Prostate gland (tissue), 2 donors: ENCODE measurements around the gene CCDC91. TPM values are rescaled to one million over a fixed set of nuclear protein-coding genes. Genes with fewer than 3 reads are reported as not detected.

ENCODE experiments used
- DNase-seq: peaks from one replicate; pipeline ENCODE4 v3.0.0-alpha.2; 2019; ENCODE audit warnings: low spot score
- H3K27ac ChIP-seq, 2 donors: fragments of 200-600 bp; sonication (generic); 2 replicates each; pipeline ENCODE4 v1.5.1; 2017 to 2019
- H3K27me3 ChIP-seq: fragments of 200-600 bp; sonication (generic); replicated peaks from 2 replicates; pipeline ENCODE4 v1.5.1; 2019; ENCODE audit not compliant: insufficient read depth
- H3K36me3 ChIP-seq, 2 donors: fragments of 200-600 bp; sonication (generic); 1 replicate in 1 of 2; 2 replicates in 1 of 2; pipeline versions ENCODE4 v1.5.1 to v1.8.1; 2017 to 2019
- H3K4me1 ChIP-seq: fragments of 200-600 bp; sonication (generic); replicated peaks from 2 replicates; pipeline ENCODE4 v1.5.1; 2019
- H3K4me3 ChIP-seq, 2 donors: fragments of 200-600 bp; sonication (generic); 2 replicates each; pipeline ENCODE4 v1.5.1; 2017 to 2019
- H3K9me3 ChIP-seq: fragments of 200-600 bp; sonication (generic); 2 replicates; pipeline ENCODE4 v1.5.1; 2017
- CTCF ChIP-seq, 4 experiments: fragments of 200-600 bp in 2 of 4; fragments of 450-650 bp in 2 of 4; sonication (generic) in 2 of 4; IDR thresholded peaks; 1 replicate in 3 of 4; 2 replicates in 1 of 4; pipeline ENCODE4 v1.5.1; 2016 to 2019; ENCODE audit warnings: antibody characterized with exemption in 4 of 4, mild to moderate bottlenecking in 2 of 4, moderate library complexity in 2 of 4
- POLR2A ChIP-seq: fragments of 450-650 bp; IDR thresholded peaks from one replicate; pipeline ENCODE4 v1.6.1; 2016; ENCODE audit warnings: antibody characterized with exemption, mild to moderate bottlenecking
- POLR2AphosphoS5 ChIP-seq: sonication (generic); formaldehyde crosslinking; IDR thresholded peaks from one replicate; pipeline ENCODE4 v1.6.1; 2017; ENCODE audit warnings: antibody characterized with exemption
- WGBS: methylation state at CpG from one replicate; pipeline ENCODE4 v1.1.5; 2018; 5-methylcytosine and 5-hydroxymethylcytosine counted together
- intact Hi-C: fragments of 100-400 bp; cut with DNase I; formaldehyde crosslinking; loops from one replicate; pipeline ENCODE4 v1.14.2; 2022
- total RNA-seq, 2 donors: library from RNA; depleted of rRNA; stranded (reverse); fragments of >200 nt; gene quantifications; one replicate each; pipeline ENCODE4 v1.1.0, GENCODE V29; 2016

Gene CCDC91
- total RNA-seq, 2 donors from 2014 or later: 25.3 to 42.4 TPM

- Histone ChIP-seq H3K27me3 (no peaks in the 10 kb centered on the region), H3K4me3 (no peak overlapping the region), H3K27ac (no peak overlapping the region), H3K36me3 (no peaks in the 10 kb centered on the region), H3K4me1 (no peaks in the 10 kb centered on the region), H3K9me3 (no peaks in the 10 kb centered on the region)
- intact Hi-C loops: no loop called here
- no peak for TF ChIP-seq POLR2AphosphoS5
- no peak for DNase-seq
- 95% methylated on average over 5 of the region's 5 CpGs for WGBS
Measured at GRCh38 chr12:28161697-28162096, 28.6 kb upstream of the CCDC91 start.

- Histone ChIP-seq H3K27ac (no peak overlapping the region), H3K27me3 (no peaks in the 10 kb centered on the region), H3K4me3 (no peak overlapping the region), H3K36me3 (no peaks in the 10 kb centered on the region), H3K9me3 (no peaks in the 10 kb centered on the region), H3K4me1 (no peaks in the 10 kb centered on the region)
- intact Hi-C loops: no loop called here
- WGBS: 82% methylated on average over 1 of the region's 1 CpG
- TF ChIP-seq POLR2AphosphoS5: no peak
- no peak for TF ChIP-seq CTCF (IDR thresholded peaks at IDR 0.05)
- TF ChIP-seq POLR2A: no peak
- DNase-seq: no peak
Measured at GRCh38 chr12:28162697-28163096, 27.6 kb upstream of the CCDC91 start.

DNA sequence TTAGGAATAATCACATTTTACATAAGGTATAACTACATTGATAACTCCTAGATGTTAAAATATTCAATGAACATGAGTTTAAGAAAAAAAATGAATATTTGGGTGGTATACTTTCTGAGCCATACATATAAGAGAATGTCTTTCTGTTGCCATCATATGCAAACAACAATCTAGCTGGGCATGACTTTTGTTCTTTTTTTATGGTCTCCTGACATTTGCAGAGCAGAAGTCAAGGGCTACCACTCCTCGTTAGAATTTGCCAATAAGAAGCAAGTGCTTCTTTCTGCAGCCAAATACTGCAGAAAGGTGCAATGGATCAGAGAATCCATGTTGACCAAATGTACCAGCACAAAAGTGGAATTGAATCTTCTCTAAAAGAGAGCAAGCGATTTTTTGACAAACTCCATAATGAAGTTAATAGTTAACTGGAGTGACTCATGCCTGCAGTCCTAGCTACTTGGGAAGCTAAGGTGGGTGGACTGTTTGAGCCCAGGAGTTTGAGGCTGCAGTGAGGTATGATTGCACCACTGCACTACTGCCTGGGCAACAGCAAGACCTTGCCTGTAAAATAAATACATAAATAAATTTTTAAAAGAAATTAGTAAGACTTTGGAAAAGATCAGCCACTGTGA, 25.5 kb upstream of the CCDC91 start:
- Histone ChIP-seq H3K36me3 (no peaks in the 10 kb centered on the region), H3K27ac (no peak overlapping the region), H3K27me3 (no peaks in the 10 kb centered on the region), H3K4me3 (no peak overlapping the region), H3K9me3 (no peaks in the 10 kb centered on the region), H3K4me1 (no peaks in the 10 kb centered on the region)
- TF ChIP-seq CTCF (IDR thresholded peaks at IDR 0.05) (no peak), POLR2A (no peak), POLR2AphosphoS5 (no peak)
- intact Hi-C loops: no loop called here
- no peak for DNase-seq
- WGBS: 69% methylated on average over 2 of the region's 2 CpGs

DNA sequence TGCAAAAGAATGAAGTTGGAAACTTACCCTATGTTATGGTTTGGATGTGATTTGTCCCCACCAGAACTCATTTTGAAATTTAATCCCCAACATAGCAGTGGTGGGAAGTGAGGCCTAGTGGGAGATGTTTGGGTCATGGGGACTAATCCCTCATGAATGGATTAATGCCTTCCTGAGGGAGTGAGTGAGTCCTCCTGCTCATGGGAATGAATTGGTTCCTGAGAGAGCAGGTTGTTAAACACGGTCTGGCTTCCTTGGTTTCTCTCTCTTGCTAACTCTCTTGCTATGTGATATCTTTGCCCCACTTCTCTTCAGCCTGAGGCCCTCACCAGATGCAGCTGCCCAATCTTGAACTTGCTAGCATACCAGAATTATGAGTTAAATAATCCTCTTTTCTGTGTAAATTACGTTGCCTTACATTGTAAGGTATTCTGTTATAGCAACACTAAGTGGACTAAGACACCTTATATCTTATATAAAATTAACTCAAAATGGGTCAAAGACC, 22.2 kb upstream of the CCDC91 start:
- WGBS: 92% methylated on average over 2 of the region's 2 CpGs
- TF ChIP-seq POLR2A: no peak
- no peak for TF ChIP-seq CTCF (IDR thresholded peaks at IDR 0.05)
- TF ChIP-seq POLR2AphosphoS5: no peak
- intact Hi-C loops: no loop called here
- Histone ChIP-seq H3K27ac (no peak overlapping the region), H3K9me3 (no peaks in the 10 kb centered on the region), H3K4me1 (no peaks in the 10 kb centered on the region), H3K4me3 (no peak overlapping the region), H3K27me3 (no peaks in the 10 kb centered on the region), H3K36me3 (no peaks in the 10 kb centered on the region)
- no peak for DNase-seq

- intact Hi-C loops: loop anchor here (10.0 kb wide), 2 partner anchors 197 to 447 kb away; partner anchors contain the start of gene PTHLH
- no peaks in the 10 kb centered on the region for H3K9me3 ChIP-seq
- H3K4me3 ChIP-seq: no peak overlapping the region
- H3K27me3 ChIP-seq: no peaks in the 10 kb centered on the region
- no peak overlapping the region for H3K27ac ChIP-seq
- 96% methylated on average over 3 of the region's 3 CpGs for WGBS
- TF ChIP-seq POLR2AphosphoS5: no peak
- TF ChIP-seq CTCF (IDR thresholded peaks at IDR 0.05): no peak
- no peak for TF ChIP-seq POLR2A
- no peaks in the 10 kb centered on the region for H3K36me3 ChIP-seq
- H3K4me1 ChIP-seq: no peaks in the 10 kb centered on the region
- no peak for DNase-seq
Measured at GRCh38 chr12:28171356-28172060, 18.7 kb upstream of the CCDC91 start.
